Epidermal melanocyte (primary cell): ENCODE data around the gene ALK.
A peak's percentile ranks its signal among the peaks of the same experiment; 100 is the strongest.

Experiments used
- DNase-seq: peaks from one replicate; pipeline ENCODE4 v3.0.0; 2011; ENCODE audit warnings: low spot score; ENCODE audit not compliant: insufficient read length

Gene ALK

GRCh38 chr2:29326926-29327325, 594.5 kb downstream of the ALK start:
- no peak for DNase-seq

DNA sequence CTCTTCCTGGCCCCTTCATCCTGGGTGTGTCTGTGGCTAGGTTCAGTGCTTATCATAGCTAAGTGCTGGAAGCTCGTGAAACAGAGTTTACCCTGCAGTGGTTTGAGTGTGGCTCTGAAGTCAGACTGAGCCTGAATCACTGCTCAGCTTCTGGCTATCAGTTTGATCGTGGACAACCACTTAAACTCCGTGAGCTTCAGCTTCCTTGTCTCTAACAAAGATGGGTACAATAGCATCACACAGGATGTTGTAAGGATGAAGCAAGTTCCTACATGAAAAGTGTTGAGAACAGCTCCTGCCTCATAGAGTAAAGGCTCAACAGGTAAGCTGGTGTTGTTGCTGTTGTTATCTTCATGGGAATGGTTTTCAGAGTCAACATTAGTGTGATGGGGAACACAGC, 595.8 kb downstream of the ALK start:
- no peak for DNase-seq

DNA sequence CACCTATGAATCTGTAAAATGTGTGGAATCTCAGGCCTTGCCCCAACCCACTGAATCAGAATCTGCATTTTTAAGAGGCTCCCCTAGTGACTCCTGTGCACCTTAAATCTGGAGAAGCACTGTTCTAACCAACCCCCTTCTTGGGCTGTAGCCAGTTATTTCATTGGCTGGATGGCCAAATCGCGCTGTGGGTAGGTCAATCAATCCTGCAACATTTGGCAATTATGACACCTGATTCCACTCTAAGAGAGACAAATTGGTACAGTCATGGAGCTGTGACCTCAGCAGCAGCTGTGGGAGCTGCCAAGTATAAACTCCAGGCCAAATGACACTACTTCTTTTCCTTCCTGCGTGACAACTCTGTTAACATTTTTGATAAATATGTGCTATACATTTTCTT, 597.4 kb downstream of the ALK start:
- no peak for DNase-seq

DNA sequence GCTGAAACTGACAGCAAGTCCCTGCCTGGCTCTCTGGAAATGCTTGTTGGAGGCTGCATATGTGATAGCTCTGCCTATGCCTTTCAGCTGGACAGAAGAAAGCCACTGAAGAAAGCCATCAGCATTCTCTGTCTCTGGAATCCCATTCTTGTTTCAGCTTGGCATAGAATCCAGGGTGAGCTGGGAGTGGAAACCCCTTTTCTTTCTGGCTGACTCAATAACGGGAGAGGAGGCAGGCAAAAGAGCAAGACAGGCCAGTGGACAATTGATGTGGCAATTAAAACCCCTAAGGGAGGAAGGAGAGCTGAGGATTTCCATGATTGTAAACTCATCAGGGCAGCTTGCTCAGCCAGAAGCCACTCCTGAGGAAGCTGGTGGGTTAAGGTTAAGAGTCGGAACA, 598.1 kb downstream of the ALK start:
- no peak for DNase-seq

DNA sequence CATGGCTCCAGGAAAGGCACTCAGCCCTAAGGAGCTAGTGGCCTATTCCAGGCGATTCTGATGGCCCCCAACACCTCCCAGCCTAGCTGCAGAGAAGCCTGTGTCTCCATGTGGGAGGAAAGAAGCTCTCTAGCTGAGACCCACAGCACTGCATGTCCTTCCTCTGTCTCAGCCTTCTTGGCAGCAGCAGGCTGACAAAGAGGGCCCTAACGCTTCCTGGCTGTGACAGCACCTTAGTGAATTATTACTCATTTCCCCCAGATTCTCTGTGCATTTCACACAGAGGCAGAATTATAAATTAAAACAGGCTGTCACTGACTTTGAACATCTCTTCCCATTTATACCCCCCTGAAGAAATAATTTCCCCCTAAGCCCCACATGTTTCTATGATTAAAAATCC, 599.4 kb downstream of the ALK start:
- DNase-seq = no peak

- DNase-seq = no peak
Measured at GRCh38 chr2:29317801-29318485, 603.4 kb downstream of the ALK start.

DNA sequence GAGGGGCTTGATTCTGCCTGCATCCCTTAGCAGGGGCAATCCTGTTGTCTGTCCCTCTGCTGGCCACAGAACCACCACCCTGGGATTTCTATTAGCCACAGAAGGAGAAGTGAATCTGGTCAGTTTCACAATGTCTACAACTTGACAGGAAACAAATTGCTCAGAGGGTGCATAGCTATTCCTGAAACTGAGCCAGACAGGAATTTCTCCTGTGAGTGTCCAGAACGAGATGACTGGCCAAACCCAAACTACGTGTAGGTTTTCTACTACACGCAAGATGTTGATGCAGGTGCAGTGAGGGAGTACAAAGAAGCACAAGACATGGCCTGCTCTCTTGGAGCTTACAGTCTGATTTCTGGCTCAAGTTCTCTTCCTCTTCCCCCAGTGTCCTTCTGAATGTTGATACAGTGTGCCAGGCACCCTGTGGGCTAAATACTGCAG, 604.3 kb downstream of the ALK start:
- no peak for DNase-seq

- DNase-seq = no peak
Measured at GRCh38 chr2:29314816-29315571, 606.4 kb downstream of the ALK start.

- DNase-seq = no peak
Measured at GRCh38 chr2:29311458-29311857, 609.9 kb downstream of the ALK start.

GRCh38 chr2:29310650-29311348, 610.6 kb downstream of the ALK start:
- no peak for DNase-seq

GRCh38 chr2:29309090-29310029, 612.0 kb downstream of the ALK start:
- peak; percentile 60 for DNase-seq

DNA sequence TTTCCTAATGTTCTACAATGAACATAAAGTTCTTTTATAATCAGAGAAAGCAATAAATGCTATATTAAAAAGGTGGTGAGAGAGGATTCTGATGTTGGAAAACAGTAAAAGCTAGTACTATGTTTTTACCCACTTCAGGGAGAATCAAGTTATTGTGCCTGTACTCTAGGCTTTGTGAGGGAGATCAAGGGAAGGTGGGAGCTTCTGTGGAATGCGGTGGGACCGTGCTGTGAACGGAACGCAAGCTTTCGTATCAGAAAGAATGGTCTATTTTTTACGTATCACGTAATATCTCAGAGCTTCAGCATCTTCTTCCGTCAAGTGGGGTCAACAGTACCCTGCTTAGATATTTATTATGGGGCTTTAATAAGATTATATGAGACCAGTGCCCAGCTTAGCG, 613.0 kb downstream of the ALK start:
- no peak for DNase-seq

- DNase-seq = no peak
Measured at GRCh38 chr2:29307519-29307918, 613.9 kb downstream of the ALK start.

DNA sequence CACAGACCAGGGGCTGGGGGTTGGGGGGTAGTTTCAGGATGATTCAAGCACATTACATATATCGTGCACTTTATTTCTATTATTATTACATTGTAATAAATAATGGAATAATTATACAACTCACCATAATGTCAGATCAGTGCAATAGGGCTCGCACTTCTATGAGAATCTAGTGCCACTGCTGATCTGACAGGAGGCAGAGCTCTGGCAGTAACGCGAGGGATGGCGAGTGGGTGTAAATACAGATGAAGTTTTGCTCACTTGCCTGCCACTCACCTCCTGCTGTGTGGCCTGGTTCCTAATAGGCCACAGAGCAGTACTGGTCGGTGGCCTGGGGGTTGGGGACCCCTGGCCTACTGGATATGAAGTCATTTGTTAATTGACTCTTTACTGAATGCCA, 615.6 kb downstream of the ALK start:
- DNase-seq = no peak

GRCh38 chr2:29304399-29305060, 616.9 kb downstream of the ALK start:
- no peak for DNase-seq

DNA sequence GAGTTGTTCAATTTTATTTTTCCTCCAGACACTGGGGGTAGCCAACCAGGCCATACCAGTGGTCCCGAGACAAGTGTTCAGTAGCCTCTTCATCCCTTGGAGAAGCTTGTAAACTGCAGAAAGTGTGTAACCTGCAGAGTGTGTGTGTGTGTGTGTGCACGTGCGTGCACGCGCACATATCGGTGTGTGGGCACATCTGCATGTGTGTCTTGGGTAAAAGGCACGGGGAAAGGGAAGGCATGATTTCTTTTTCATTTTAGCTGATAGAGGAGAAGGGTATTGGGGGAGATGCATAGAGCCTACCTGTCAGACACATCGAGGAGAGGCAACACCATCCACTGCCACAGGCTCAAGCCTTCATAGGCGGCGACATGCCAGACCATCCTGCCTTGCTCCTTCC, 624.8 kb downstream of the ALK start:
- no peak for DNase-seq

- DNase-seq = no peak
Measured at GRCh38 chr2:29295845-29296244, 625.5 kb downstream of the ALK start.

GRCh38 chr2:29293830-29294438, 627.5 kb downstream of the ALK start:
- peak; percentile 37 for DNase-seq

DNA sequence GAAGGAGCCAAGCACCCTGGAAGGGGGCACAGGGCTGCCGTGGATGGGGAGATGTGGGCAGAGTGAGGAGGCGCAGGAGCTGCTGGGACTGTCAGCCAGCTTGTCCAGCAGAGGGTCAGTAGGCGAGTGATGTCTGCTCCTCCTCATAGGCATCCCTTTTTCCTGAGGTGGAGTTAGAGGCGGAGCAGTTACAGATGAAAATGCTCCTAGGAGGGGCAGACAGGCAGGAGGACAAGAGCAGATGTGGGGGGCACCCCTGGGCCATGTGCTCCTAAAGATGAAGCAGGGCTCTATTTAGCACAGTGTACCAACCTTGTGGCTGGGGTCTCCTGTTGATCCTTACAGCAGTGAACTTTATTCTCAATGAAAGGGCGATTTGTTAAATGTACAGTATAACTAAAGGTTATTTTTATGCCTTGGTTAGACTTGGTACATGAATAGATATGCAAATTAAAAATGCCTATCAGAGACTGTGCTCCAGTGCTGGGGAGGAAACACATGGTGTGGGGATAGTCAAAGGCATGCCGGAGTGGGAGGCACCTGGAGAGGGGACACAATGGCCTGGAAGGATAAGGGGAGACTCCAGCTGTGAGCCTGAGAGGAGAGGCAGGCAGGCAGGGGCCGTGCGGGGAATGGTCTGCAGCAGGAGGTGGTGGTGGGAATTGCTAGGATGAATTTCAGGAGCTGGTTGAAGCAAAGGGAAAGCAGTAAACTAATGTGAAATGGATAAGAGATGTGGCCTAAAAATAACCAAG, 630.9 kb downstream of the ALK start:
- DNase-seq = no peak

- DNase-seq = no peak
Measured at GRCh38 chr2:29284671-29285070, 636.7 kb downstream of the ALK start.
